GM18861 (cell line): Measurements from ENCODE around the gene FEV.
"Not testable (repeated sequence)": the region's sequence is repeated elsewhere in the genome, so short reads cannot be mapped to it uniquely, and the experiment has no call there.

Source experiments
- ATAC-seq: cut with Tn5 transposase; IDR thresholded peaks from one replicate; pipeline ENCODE4 v1.9.1; 2021; ENCODE audit not compliant: unreplicated experiment

Gene FEV

GRCh38 chr2:218946621-218947020 is 38.4 kb downstream of the FEV start:
- ATAC-seq: no peak

- ATAC-seq: no peak
These were observed 40.1 kb downstream of the FEV start for GRCh38 chr2:218944759-218945404.

GRCh38 chr2:218931751-218932150 is 53.2 kb downstream of the FEV start:
- not testable (repeated sequence) for ATAC-seq
